Measurements from ENCODE around the gene PHKB.
"Not testable (repeated sequence)": the region's sequence is repeated elsewhere in the genome, so short reads cannot be mapped to it uniquely, and the experiment has no call there.

The PHKB gene

GRCh38 chr16:47470211-47470610, 9.1 kb downstream of the PHKB start:
- DNase-seq (ENCODE audit: low read depth, low spot score), result no peak
- H3K4me3 ChIP-seq (ENCODE audit: low read depth, low read length), result no peak overlapping the region
- POLR2A ChIA-PET, result no interaction called here
- CTCF ChIA-PET, result interaction anchor here (1.5 kb wide), 1 partner anchor 327 kb away, joined by 3 read pairs; the partner anchor contains the start of gene NETO2
- no peak for TF ChIP-seq CTCF (IDR thresholded peaks at IDR 0.05; ENCODE audit: insufficient read depth, low read length, missing control alignments)

GRCh38 chr16:47470810-47471209, 9.7 kb downstream of the PHKB start:
- TF ChIP-seq CTCF (IDR thresholded peaks at IDR 0.05; ENCODE audit: insufficient read depth, low read length, missing control alignments), result no peak
- CTCF ChIA-PET, result no interaction called here
- DNase-seq (ENCODE audit: low read depth, low spot score), result no peak
- H3K4me3 ChIP-seq (ENCODE audit: low read depth, low read length), result no peak overlapping the region
- POLR2A ChIA-PET, result no interaction called here

GRCh38 chr16:47473004-47473403, 11.9 kb downstream of the PHKB start:
- DNase-seq (ENCODE audit: low read depth, low spot score); H3K4me3 ChIP-seq (ENCODE audit: low read depth, low read length); POLR2A ChIA-PET; CTCF ChIA-PET: not testable (repeated sequence)

GRCh38 chr16:47473792-47474191, 12.7 kb downstream of the PHKB start:
- no peak for DNase-seq (ENCODE audit: low read depth, low spot score)
- H3K4me3 ChIP-seq (ENCODE audit: low read depth, low read length), result no peak overlapping the region
- no peak for TF ChIP-seq CTCF (IDR thresholded peaks at IDR 0.05; ENCODE audit: insufficient read depth, low read length, missing control alignments)
- ChIA-PET CTCF (no interaction called here), POLR2A (no interaction called here)

- TF ChIP-seq CTCF (IDR thresholded peaks at IDR 0.05; ENCODE audit: insufficient read depth, low read length, missing control alignments), result no peak
- CTCF ChIA-PET, result no interaction called here
- H3K4me3 ChIP-seq (ENCODE audit: low read depth, low read length), result no peak overlapping the region
- peak; percentile 16 for DNase-seq (ENCODE audit: low read depth, low spot score)
- POLR2A ChIA-PET, result interaction anchor here (0.7 to 2.2 kb wide), 2 partner anchors 15 to 169 kb away, joined by 3 to 8 read pairs; partner anchors contain the start of genes ITFG1 and PHKB
Measured at GRCh38 chr16:47475786-47476185, 14.7 kb downstream of the PHKB start.

- DNase-seq (ENCODE audit: low read depth, low spot score), result no peak
- CTCF ChIA-PET, result no interaction called here
- no peak overlapping the region for H3K4me3 ChIP-seq (ENCODE audit: low read depth, low read length)
- POLR2A ChIA-PET, result no interaction called here
- TF ChIP-seq CTCF (IDR thresholded peaks at IDR 0.05; ENCODE audit: insufficient read depth, low read length, missing control alignments), result no peak
Measured at GRCh38 chr16:47476654-47477345, 15.7 kb downstream of the PHKB start.

- H3K4me3 ChIP-seq (ENCODE audit: low read depth, low read length), result no peak overlapping the region
- DNase-seq (ENCODE audit: low read depth, low spot score), result no peak
- TF ChIP-seq CTCF (IDR thresholded peaks at IDR 0.05; ENCODE audit: insufficient read depth, low read length, missing control alignments), result no peak
- CTCF ChIA-PET, result no interaction called here
- POLR2A ChIA-PET, result no interaction called here
Measured at GRCh38 chr16:47477679-47478078, 16.5 kb downstream of the PHKB start.

Measured in AG04449 (cell line).